ENCODE data around the gene AP4B1.
A peak's percentile ranks its signal among the peaks of the same experiment; 100 is the strongest.

Gene AP4B1

DNA sequence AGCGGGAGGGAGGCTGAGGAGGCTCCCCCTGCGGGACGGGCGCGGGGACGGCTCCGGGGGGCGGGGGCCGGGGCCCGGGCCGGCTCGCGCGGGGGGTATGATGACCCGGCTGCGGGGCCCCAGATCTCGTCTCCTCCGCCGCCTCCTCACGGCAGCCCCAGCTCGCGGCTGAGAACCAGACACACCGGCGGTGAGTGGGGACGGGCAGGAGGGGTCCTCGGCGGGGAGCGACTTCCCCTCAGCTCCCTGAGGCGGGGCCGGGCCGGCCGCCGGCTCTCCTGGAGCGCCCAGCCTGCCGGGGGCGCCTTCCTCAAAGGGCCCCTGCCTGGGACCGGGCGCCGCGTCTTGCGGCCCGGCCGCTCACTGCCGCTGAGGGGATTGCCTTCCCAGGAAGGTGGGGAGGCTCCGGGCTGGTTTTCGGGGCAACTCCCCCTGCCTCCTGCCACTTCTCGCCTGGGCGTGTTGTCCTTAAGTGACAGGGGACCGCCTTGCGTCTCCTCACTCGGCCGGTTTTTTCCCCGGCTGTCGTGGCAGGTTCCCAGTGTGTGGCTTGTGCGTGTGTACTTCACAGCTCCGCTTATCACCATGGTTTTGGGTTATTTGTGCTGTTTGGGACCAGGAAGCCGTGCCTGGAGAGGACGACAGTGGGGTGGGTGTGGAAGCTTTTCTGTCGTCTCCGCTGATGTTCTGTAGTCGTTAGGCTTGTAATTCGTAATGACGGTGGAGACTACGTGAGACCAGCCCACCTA is 25.3 kb upstream of the AP4B1 start:
- peak; percentile 72 for DNase-seq

GRCh38 chr1:113928941-113929749 is 24.5 kb upstream of the AP4B1 start, which contains the start of gene HIPK1:
Gene HIPK1, plus strand, starts transcription at chr1:113929324.
- DNase-seq: peak; percentile 95

DNA sequence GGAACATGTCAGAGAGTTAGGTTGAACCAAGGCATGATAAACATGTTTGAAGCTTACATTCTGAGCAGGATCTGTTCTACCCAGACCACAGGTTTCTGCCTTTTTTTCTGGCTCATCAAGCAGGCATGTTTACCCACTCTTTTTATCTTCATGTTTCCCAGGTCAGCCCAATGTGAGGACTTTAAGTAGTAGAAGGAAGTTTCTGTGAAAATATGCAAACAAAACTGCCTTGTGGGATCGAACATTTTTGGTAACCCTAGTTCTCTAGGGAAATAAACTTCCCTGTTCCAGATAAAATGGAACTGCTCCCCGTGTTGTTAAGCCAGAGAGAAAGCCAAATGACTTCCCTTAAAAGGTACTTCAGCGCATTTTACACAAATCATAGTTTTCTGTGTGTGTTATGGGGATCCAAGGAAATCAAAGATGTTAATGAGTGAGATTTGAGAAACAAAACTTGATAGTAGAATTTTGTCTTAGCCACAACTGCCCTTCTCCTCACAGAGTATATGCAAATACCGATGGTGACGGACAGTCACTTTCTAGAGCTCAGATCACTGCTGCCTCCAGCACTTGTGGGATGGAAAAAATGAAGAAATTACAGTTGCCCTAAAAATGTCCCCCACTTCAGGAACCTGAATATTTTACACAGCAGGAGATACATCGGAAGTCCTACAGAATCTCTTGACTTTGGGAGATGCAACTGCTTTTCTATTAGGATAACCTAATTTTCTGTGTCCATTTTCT is 23.8 kb upstream of the AP4B1 start:
- no peak for DNase-seq

DNA sequence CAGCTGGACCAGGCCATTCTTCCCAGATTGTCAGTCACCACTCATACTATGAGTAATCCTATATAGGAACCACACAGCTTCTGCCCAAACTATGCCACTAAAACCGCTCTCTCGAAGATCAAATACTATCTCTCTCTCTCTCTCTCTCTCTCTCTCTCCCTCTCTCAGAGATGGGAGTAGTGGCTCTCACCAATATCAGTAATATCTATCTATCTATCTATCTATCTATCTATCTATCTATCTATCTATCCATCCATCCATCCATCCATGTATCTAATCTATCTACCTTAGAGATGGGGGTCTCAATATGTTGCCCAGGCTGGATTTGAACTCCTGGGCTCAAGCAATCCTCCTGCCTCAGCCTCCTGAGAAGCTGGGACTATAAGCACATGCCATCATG is 19.9 kb upstream of the AP4B1 start:
- DNase-seq: no peak

DNA sequence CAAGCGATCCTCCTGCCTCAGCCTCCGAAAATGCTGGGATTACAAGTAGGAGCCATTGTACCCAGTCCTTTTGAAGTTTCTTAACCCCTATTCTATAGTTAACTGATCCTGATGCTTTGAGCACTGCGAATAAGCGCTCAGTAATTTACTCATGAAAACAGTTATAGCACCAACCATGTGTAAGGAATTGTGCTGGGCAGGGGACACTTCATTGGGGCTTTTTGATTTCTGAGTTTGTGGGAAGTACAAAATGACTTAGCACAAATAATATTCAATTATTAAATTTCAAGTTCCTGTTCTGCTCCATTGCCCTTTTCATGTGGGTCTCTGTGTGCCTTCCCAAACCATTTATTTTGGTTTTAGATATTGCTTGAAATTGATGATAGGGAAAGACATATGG is 18.4 kb upstream of the AP4B1 start:
- DNase-seq: no peak

GRCh38 chr1:113918243-113918642 is 13.6 kb upstream of the AP4B1 start:
- no peak for DNase-seq

- no peak for DNase-seq
Observed at GRCh38 chr1:113917400-113918082, 12.9 kb upstream of the AP4B1 start.

DNA sequence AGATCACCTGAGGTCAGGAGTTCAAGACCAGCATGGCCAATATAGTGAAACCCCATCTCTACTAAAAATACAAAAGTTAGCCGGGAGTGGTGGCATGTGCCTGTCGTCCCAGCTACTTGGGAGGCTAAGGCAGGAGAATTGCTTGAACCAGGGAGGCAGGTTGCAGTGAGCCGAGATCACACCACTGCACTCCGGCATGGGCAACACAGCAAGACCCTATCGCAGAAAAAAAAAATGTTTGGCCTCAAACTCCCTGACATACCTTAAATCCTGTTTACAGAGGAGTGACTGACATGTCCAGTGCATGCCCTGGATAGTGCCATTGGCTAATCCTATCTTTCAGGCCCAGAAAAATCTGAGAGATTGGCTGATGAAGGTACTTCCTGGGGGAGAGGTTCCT is 12.4 kb upstream of the AP4B1 start:
- DNase-seq: no peak

GRCh38 chr1:113913887-113914664 is 9.5 kb upstream of the AP4B1 start:
- no peak for DNase-seq

- DNase-seq: no peak
Observed at GRCh38 chr1:113913312-113913668, 8.7 kb upstream of the AP4B1 start.

- no peak for DNase-seq
Observed at GRCh38 chr1:113912594-113913311, 8.2 kb upstream of the AP4B1 start.

DNA sequence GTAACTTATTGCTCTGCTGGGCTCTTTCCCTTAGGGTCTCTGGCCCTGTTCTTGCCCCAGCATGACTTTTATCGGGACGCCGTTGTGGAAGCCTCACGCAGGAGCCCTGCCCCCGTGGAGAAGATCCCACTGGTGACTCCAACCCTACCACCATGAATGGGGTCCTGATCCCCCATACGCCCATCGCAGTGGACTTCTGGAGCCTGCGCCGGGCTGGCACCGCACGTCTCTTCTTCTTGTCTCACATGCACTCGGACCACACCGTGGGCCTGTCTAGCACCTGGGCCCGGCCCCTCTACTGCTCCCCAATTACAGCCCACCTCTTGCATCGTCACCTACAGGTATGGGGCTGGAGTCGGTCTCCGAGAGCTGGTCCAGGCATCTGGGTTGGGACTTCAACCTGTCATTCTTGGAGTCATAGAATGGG is 849 bp upstream of the AP4B1 start:
- no peak for DNase-seq

- DNase-seq: no peak
Observed at GRCh38 chr1:113904293-113904673, 316 bp downstream of the AP4B1 start.

DNA sequence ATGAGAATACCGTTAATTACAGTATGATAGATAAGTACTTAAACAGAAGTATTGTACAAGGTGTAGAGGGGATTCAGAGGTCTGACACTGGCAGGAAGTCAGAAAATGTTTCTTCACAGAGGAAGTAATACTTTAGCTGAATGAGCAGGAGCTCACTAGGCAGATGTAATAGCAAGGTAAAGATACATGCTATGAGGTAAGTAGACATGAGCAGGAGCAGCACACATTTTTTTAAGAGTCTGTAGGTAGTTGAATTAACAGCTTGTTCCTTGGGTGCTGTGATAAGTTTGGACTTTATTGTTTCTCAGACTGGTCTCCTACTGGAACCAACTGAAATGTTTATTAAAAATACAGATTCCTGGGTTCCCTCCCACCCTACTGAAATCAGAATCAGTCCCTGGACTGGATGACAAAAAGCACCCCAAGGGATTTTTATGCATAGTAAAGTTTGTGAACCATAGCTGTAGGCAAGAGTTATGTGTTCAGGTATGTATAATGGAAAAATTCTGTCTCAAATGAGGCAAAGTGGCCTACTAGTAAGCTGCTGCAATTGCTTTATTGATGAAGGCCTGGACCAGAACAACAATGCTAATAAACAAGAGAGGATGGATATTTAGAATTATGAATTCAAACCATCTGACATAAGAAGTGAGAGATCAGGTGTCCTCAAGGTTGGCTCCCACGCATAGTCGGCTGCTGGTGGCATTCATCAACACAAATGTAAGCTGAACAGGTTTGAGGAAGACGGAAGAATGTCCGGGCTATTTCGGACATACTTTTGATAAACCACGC is 902 bp downstream of the AP4B1 start:
- DNase-seq: peak; percentile 38

DNA sequence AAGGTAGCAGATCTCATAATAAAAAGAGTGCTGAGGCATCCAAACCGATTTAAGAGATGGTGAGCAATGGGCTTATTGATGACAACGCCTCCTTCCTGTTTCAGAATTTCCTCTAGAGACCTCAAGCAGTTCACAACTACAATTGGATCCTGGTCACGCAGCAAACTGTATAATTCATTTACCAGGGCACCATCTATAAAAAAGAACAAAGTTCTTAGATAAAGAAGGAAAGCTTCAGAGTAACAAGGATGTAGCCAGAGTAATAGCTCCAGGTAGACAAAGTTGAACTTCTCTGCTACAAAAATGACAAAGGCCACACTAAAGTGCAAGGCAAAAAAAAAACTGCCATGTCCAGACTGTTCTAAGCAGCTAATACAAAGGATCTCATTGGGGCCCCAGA is 3.4 kb downstream of the AP4B1 start:
- DNase-seq: no peak

- DNase-seq: no peak
Observed at GRCh38 chr1:113899111-113899510, 5.5 kb downstream of the AP4B1 start.

GRCh38 chr1:113898241-113898814 is 6.3 kb downstream of the AP4B1 start:
- DNase-seq: no peak

- no peak for DNase-seq
Observed at GRCh38 chr1:113895961-113896360, 8.6 kb downstream of the AP4B1 start.

DNA sequence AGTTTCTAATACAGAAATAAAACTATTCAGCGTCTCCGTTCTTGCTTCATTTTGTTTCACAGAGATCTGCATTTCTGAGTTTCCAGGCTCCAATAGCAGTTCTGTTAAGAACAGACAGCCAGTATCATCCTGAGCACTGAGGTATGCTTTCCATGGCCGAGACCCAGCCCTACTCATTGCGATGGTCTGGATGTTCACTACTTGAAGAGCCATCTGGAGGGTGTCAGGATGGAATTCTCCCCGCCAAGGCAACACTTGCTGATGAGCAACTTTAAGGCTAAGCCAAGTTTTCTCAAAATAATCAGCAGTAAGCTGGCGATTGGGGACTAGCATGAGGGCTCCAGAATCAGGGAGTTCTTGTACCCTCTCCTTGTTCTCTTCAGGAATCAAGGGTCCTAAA is 9.5 kb downstream of the AP4B1 start:
- no peak for DNase-seq

GRCh38 chr1:113893267-113893666 is 11.3 kb downstream of the AP4B1 start:
- no peak for DNase-seq
